HG03439 (cell line): ENCODE measurements around the gene NCOR2.

Experiments used
- ATAC-seq: cut with Tn5 transposase; IDR thresholded peaks from one replicate; pipeline ENCODE4 v1.9.1; 2021; ENCODE audit warnings: mild to moderate bottlenecking, moderate library complexity; ENCODE audit not compliant: unreplicated experiment

The NCOR2 gene

DNA sequence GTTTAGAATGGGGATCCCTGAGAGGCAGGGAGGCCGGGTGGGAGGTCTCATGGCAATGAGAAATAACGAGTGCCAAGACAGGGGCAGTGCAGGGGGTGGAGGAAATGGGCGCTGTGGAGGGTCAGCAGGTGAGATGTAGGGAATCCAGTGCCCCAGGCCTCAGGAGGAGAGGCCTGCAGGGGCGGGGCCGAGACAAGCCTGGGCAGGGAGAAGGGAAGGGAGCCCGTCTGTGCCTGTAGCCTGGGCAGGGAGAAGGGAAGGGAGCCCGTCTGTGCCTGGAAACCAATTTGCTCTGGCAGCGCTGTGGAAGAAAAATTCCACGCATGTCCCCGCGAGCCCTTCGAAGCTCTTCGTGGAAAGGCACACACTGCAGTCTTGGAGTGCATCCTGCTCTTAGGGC lies 10.6 kb upstream of the NCOR2 start:
- no peak for ATAC-seq

DNA sequence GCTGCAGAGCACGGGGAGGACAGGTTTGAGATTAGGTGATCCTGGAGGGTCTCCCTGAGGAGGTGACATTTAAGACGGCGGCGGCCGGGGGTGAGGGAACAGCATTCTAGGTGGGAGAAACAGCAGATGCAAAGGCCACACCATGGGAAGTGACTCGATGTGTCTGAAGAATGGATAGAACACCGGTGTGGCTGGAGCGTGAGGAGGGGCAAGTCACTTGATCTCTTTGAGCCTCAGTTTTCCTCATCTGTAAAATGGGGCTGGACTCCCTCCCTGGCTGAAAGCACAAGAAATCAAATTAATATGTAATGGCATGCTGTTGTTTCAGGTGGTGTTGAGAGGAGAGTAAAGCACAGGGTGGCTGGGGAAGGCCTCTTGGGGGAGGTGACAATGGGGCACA lies 10.0 kb upstream of the NCOR2 start:
- no peak for ATAC-seq

GRCh38 chr12:124576061-124576650 lies 8.7 kb upstream of the NCOR2 start:
- ATAC-seq: no peak

GRCh38 chr12:124573839-124574786 lies 6.7 kb upstream of the NCOR2 start:
- no peak for ATAC-seq

DNA sequence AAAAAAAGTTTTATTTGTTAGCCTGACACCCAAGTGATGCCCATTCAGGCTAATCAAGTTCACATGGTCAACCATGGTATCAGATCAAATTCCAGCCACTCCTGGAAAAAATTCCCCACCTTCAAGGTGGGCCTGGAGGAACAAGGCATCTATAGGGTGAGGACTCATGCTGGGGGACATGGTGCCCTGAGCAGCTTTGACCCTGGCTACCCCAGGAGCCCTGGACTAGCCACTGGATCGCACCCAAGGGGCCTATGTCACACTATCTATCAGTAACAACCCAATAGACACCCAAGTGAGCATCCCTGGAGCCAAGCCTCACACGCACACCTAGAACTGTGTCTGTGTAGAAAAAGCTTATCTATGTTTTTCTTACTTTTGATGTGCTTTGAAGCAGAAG lies 4.1 kb upstream of the NCOR2 start:
- no peak for ATAC-seq

- no peak for ATAC-seq
Measured at GRCh38 chr12:124570810-124571209, 3.4 kb upstream of the NCOR2 start.

GRCh38 chr12:124569375-124570148 lies 2.1 kb upstream of the NCOR2 start:
- no peak for ATAC-seq

GRCh38 chr12:124568431-124569374 lies 1.3 kb upstream of the NCOR2 start:
- ATAC-seq: no peak

- peak; percentile 46 for ATAC-seq
Measured at GRCh38 chr12:124567673-124568373, 411 bp upstream of the NCOR2 start.

GRCh38 chr12:124566161-124566996 lies 1.0 kb downstream of the NCOR2 start:
- peak; percentile 41 for ATAC-seq

GRCh38 chr12:124565656-124566160 lies 1.7 kb downstream of the NCOR2 start:
- ATAC-seq: no peak

GRCh38 chr12:124564971-124565491 lies 2.4 kb downstream of the NCOR2 start:
- ATAC-seq: no peak

DNA sequence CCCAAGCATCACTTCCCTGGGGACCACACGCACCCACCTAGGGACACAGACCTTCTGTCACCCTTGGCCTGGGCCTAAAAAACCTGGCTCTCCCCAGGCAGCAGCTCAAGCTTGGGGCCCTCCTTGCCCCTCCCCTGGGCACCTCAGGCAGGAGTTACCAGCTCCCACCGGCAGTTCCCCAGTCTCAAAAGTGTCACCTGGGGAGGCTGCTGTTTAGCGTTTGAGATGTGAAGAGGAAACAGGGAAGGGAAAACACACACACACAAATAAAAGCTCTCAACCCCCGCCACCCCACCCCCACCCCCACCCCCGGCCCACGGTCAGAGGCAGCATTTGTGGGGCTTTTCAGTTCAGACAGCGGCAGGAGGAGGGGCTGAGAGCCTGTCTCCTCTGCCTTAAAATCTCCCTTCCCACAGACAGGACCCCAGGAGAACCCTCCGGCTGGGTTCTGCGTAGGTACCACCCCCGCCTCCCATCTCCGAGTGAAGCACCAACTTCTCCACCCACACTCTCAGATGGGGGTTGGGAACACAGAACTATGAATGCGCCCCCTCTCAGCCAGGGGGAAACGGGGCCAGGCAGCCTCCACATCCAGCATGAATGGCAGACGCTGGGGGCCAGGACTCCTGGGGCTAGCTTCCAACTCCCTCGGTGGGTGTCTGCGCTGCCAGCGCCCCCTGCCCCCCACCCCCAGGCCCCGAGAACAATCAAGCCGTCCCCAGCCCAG lies 3.0 kb downstream of the NCOR2 start:
- ATAC-seq: no peak

GRCh38 chr12:124563809-124564208 lies 3.6 kb downstream of the NCOR2 start:
- ATAC-seq: no peak

- no peak for ATAC-seq
Measured at GRCh38 chr12:124563401-124563800, 4.0 kb downstream of the NCOR2 start.

DNA sequence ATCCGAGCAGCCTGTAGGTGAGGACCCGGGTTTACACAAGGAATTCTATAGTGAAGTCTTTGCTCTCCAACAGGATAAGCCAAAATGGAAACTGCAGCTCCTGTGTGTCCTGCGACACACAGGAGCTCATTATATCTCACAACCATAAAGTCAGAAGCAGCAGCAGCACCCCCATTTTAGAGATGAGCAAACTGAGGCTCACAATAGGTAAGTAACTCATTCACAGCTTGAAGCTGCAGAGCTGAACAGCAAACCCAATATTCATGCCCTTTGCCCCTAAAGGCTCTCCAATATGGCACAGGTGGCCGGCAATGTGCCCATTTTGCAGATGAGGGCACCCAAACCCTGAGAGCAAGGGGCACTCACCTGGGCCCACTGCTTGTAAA lies 4.6 kb downstream of the NCOR2 start:
- no peak for ATAC-seq

DNA sequence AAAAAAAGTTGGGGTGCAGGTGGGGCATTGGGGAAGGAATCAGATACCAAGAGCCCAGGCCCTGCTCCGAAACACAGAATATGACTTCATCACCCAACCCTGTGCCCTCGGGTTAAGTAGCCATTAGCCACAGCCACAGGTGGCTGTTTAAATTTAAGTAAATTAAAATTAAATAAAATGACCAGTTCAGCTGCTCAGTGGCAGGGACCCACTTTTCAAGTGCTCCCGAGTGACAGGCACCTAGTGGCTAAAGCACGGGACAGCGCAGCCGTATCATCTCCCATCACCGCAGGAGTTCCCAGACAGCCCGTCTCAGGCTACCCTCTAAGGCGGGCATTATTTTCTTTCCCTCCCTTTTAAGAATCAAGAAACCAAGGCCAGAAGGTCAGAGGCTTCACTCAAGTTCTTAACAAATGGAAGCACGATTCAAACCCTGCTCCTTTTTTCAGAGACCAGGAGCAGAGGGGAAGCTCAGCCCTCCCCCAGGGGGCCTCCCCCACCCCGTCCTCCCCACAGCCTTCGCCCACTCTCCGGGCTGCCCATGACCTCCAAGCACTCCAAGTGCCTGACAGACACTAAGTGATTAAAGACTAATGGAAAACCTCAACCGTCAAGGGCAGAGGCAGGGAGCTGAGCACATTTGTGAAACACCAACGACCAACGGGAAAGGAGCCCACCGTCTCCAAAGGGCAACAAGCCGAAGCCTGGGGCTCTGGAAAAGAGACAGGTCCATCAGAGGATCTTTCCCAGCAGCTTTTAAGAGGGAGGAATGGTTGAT lies 5.2 kb downstream of the NCOR2 start:
- ATAC-seq: no peak
